Activated naive CD4-positive, alpha-beta T cell treated with anti-CD3 and anti-CD28 coated beads for 36 hours (primary cell): ENCODE data around the gene TMEM201. TPM values are rescaled to one million over a fixed set of nuclear protein-coding genes. Genes with fewer than 3 reads are reported as not detected.

Source experiments
- CTCF ChIA-PET: fragments of 350-600 bp; sonication (Branson Sonifier 250); formaldehyde crosslinking; loops from one replicate; lab custom pipeline; 2021; ENCODE audit warnings: antibody characterized with exemption; lab: Charles Lee
- DNase-seq: peaks from one replicate; pipeline ENCODE4 v3.0.0-alpha.2; 2020
- H3K27ac Mint-ChIP-seq: one replicate; pipeline ENCODE4 v1.8.0; 2021; ENCODE audit warnings: mild to moderate bottlenecking, mixed read lengths
- H3K27me3 Mint-ChIP-seq: one replicate; pipeline ENCODE4 v1.8.0; 2021; ENCODE audit warnings: low read depth, mixed read lengths
- H3K36me3 Mint-ChIP-seq: one replicate; pipeline ENCODE4 v1.8.0; 2021; ENCODE audit warnings: low read depth, mixed read lengths
- H3K4me1 Mint-ChIP-seq: one replicate; pipeline ENCODE4 v1.8.0; 2021; ENCODE audit warnings: low read depth, mixed read lengths
- H3K4me3 Mint-ChIP-seq: one replicate; pipeline ENCODE4 v1.8.0; 2021; ENCODE audit warnings: mild to moderate bottlenecking, moderate library complexity, mixed read lengths
- H3K9me3 Mint-ChIP-seq: one replicate; pipeline ENCODE4 v1.8.0; 2021; ENCODE audit warnings: mixed read lengths
- intact Hi-C: fragments of 100-400 bp; cut with micrococcal nuclease; formaldehyde crosslinking; loops from one replicate; pipeline ENCODE4 v1.15.1; 2023
- total RNA-seq, 2 experiments: library from RNA; stranded (reverse); gene quantifications; one replicate each; pipeline ENCODE4 v1.2.3, GENCODE V29; 2021

Gene TMEM201
- total RNA-seq, 2 experiments from 2014 or later: 9.1 to 9.8 TPM

DNA sequence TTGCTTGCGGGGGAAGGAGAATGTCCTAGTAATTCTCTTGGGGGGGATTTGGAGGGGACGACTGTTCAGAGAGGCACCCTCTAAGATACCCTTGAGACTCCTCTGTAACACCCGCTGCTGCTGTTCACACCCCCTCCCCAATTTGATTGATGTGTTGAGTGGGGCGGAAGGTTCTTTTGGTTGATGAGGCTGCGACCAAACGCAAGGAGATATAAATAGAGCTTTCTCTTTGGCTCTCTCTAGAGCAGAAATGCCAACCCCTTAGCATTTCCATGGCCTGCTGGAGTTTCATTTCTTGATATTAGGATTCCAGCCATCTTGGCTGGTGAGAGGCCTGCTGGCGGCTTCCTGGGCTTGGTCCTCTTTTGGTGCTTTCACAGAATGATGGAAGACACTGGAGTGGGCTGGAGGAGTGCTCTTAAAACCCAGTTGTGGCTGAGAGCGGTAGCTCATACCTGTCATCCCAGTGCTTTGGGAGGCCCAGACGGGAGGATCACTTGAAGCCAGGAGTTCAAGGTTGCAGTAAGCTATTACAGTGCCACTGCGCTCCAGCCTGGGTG is 64.9 kb downstream of the TMEM201 start:
- peak overlapping the region; percentile 99 for H3K4me3 Mint-ChIP-seq
- peaks cover 17% of the 10 kb centered on the region for H3K36me3 Mint-ChIP-seq
- CTCF ChIA-PET: interaction anchor here (0.6 to 5.5 kb wide), 12 partner anchors 9 to 803 kb away, joined by 3 to 73 read pairs (median 4); no protein-coding TSS in a partner anchor
- peak overlapping the region; percentile 100 for H3K27ac Mint-ChIP-seq
- H3K9me3 Mint-ChIP-seq: no peaks in the 10 kb centered on the region
- no peaks in the 10 kb centered on the region for H3K27me3 Mint-ChIP-seq
- intact Hi-C loops: loop anchor here (1.0 to 10.0 kb wide), 4 partner anchors 33 to 779 kb away; partner anchors contain the start of genes ENO1 and UBE4B
- H3K4me1 Mint-ChIP-seq: peaks cover 61% of the 10 kb centered on the region
- peak; percentile 66 for DNase-seq

GRCh38 chr1:9654051-9654833 is 65.5 kb downstream of the TMEM201 start:
- peak overlapping the region; percentile 99 for H3K4me3 Mint-ChIP-seq
- DNase-seq: peak; percentile 65
- peaks cover 17% of the 10 kb centered on the region for H3K36me3 Mint-ChIP-seq
- H3K27me3 Mint-ChIP-seq: no peaks in the 10 kb centered on the region
- H3K4me1 Mint-ChIP-seq: peaks cover 66% of the 10 kb centered on the region
- intact Hi-C loops: loop anchor here (2.0 to 10.0 kb wide), 3 partner anchors 248 to 779 kb away; partner anchors contain the start of genes ENO1 and UBE4B
- CTCF ChIA-PET: interaction anchor here (0.7 to 5.5 kb wide), 12 partner anchors 10 to 214 kb away, joined by 3 to 73 read pairs (median 5); no protein-coding TSS in a partner anchor
- H3K27ac Mint-ChIP-seq: peak overlapping the region; percentile 100
- H3K9me3 Mint-ChIP-seq: no peaks in the 10 kb centered on the region

GRCh38 chr1:9654834-9655723 is 66.4 kb downstream of the TMEM201 start:
- peaks cover 72% of the 10 kb centered on the region for H3K4me1 Mint-ChIP-seq
- H3K36me3 Mint-ChIP-seq: peaks cover 19% of the 10 kb centered on the region
- peak overlapping the region; percentile 99 for H3K4me3 Mint-ChIP-seq
- peak; percentile 83 for DNase-seq
- H3K9me3 Mint-ChIP-seq: no peaks in the 10 kb centered on the region
- peak overlapping the region; percentile 100 for H3K27ac Mint-ChIP-seq
- CTCF ChIA-PET: interaction anchor here (0.6 to 5.5 kb wide), 7 partner anchors 26 to 131 kb away, joined by 4 to 73 read pairs (median 4); no protein-coding TSS in a partner anchor
- intact Hi-C loops: loop anchor here (1.0 to 10.0 kb wide), 7 partner anchors 15 to 780 kb away; partner anchors contain the start of genes ENO1 and UBE4B
- H3K27me3 Mint-ChIP-seq: no peaks in the 10 kb centered on the region

DNA sequence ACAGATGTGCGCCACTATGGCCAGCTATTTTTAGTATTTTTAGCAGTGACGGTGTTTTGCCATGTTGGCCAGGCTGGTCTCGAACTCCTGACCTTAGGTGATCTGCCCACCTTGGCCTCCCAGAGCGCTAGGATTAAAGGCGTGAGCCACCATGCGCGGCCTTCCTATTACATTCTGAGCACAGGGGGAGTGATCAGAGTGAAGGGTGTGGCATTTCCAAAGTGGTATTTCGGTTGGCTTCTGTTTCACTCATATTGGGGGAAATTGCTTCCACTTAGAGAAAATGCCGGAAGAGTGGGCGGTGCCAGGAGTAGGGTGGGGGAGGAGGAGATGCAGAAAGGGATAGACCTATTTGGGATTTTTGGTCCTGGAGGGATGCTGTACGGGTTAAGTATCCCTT is 67.1 kb downstream of the TMEM201 start:
- Mint-ChIP-seq H3K4me1 (peaks cover 77% of the 10 kb centered on the region), H3K27me3 (no peaks in the 10 kb centered on the region), H3K36me3 (peaks cover 26% of the 10 kb centered on the region), H3K4me3 (peak overlapping the region; percentile 99), H3K9me3 (no peaks in the 10 kb centered on the region), H3K27ac (peak overlapping the region; percentile 100)
- intact Hi-C loops: loop anchor here (1.0 to 10.0 kb wide), 7 partner anchors 14 to 781 kb away; partner anchors contain the start of genes ENO1 and UBE4B
- CTCF ChIA-PET: interaction anchor here (0.6 to 5.5 kb wide), 6 partner anchors 12 to 64 kb away, joined by 3 to 73 read pairs (median 4); no protein-coding TSS in a partner anchor
- peak; percentile 23 for DNase-seq

- DNase-seq: peak; percentile 54
- H3K4me1 Mint-ChIP-seq: peaks cover 77% of the 10 kb centered on the region
These were observed 68.9 kb downstream of the TMEM201 start for GRCh38 chr1:9657521-9658032.

GRCh38 chr1:9658199-9658598 is 69.5 kb downstream of the TMEM201 start:
- H3K9me3 Mint-ChIP-seq: no peaks in the 10 kb centered on the region
- H3K27me3 Mint-ChIP-seq: no peaks in the 10 kb centered on the region
- peak overlapping the region; percentile 100 for H3K27ac Mint-ChIP-seq
- H3K36me3 Mint-ChIP-seq: peaks cover 26% of the 10 kb centered on the region
- H3K4me1 Mint-ChIP-seq: peaks cover 82% of the 10 kb centered on the region
- peak overlapping the region; percentile 37 for H3K4me3 Mint-ChIP-seq
- intact Hi-C loops: loop anchor here (10.0 kb wide), 1 partner anchor 783 kb away; the partner anchor contains the start of gene ENO1
- CTCF ChIA-PET: interaction anchor here (0.6 to 2.6 kb wide), 4 partner anchors 9 to 138 kb away, joined by 3 to 9 read pairs (median 4); no protein-coding TSS in a partner anchor
- DNase-seq: peak; percentile 74

More at GRCh38 chr1:9657521-9658032, 68.9 kb downstream of the TMEM201 start:
- Mint-ChIP-seq H3K4me3 (peak overlapping the region; percentile 26), H3K9me3 (no peaks in the 10 kb centered on the region), H3K36me3 (peaks cover 26% of the 10 kb centered on the region), H3K27ac (peak overlapping the region; percentile 100), H3K27me3 (no peaks in the 10 kb centered on the region)
- CTCF ChIA-PET: interaction anchor here (0.6 to 2.6 kb wide), 3 partner anchors 13 to 138 kb away, joined by 3 to 9 read pairs (median 4); no protein-coding TSS in a partner anchor
- intact Hi-C loops: loop anchor here (2.0 to 10.0 kb wide), 2 partner anchors 167 to 783 kb away; partner anchors contain the start of gene ENO1

DNA sequence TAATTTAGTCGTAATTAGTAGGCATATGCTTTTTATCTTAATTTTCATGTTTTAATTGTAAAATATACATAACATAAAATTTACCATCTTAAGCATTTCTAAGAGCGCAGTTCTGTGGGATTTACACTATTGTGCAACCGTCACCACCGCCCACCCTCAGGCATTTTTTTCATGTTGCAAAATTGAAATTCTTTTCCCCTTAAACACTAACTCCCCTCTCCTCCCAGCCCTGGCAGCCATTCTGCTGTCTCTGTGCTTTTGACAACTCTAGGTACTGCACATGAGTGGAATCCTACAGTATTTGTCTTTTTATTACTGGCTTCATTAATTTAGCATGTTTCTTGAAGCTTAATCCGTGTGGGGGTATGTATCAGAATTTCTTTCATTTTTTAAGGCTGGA is 70.6 kb downstream of the TMEM201 start:
- CTCF ChIA-PET: interaction anchor here (1.1 kb wide), 1 partner anchor 12 kb away, joined by 3 read pairs; no protein-coding TSS in a partner anchor
- no peak for DNase-seq

GRCh38 chr1:9663257-9663656 is 74.5 kb downstream of the TMEM201 start:
- Mint-ChIP-seq H3K4me1 (peaks cover 69% of the 10 kb centered on the region), H3K9me3 (peaks cover 2% of the 10 kb centered on the region), H3K4me3 (no peak overlapping the region), H3K27ac (peak overlapping the region; percentile 30), H3K36me3 (peaks cover 36% of the 10 kb centered on the region), H3K27me3 (no peaks in the 10 kb centered on the region)
- no peak for DNase-seq
- CTCF ChIA-PET: no interaction called here
- intact Hi-C loops: no loop called here

More for the DNA sequence above, 70.6 kb downstream of the TMEM201 start:
- Mint-ChIP-seq H3K27ac (peak overlapping the region; percentile 68), H3K4me1 (peaks cover 76% of the 10 kb centered on the region), H3K27me3 (no peaks in the 10 kb centered on the region), H3K4me3 (no peak overlapping the region), H3K9me3 (peaks cover 2% of the 10 kb centered on the region), H3K36me3 (peaks cover 22% of the 10 kb centered on the region)
- intact Hi-C loops: loop anchor here (10.0 kb wide), 1 partner anchor 785 kb away; the partner anchor contains the start of gene ENO1

Other genes starting within 250 kb of the TMEM201 start
- 1 to 10 TPM; 4.7 to 5.2 TPM for gene SLC25A33, start 49.4 kb upstream of the TMEM201 start, total RNA-seq
- gene PIK3CD, start 62.8 kb downstream of the TMEM201 start, total RNA-seq: 100 to 1,000 TPM in 1 of 2 experiments, 10 to 100 TPM in 1; 96.6 to 101 TPM
- gene CLSTN1, start 235.1 kb downstream of the TMEM201 start, total RNA-seq: 10 to 100 TPM; 24.0 to 24.9 TPM